Measurements from ENCODE around the gene CHIC1. TPM values are rescaled to one million over a fixed set of nuclear protein-coding genes. Genes with fewer than 3 reads are reported as not detected.
"Not testable (repeated sequence)": the region's sequence is repeated elsewhere in the genome, so short reads cannot be mapped to it uniquely, and the experiment has no call there.

CHIC1 gene
- total RNA-seq (2014; rRNA removed; shearing (Covaris generic)): 13.6 and 16.6 TPM in 2 replicates

DNA sequence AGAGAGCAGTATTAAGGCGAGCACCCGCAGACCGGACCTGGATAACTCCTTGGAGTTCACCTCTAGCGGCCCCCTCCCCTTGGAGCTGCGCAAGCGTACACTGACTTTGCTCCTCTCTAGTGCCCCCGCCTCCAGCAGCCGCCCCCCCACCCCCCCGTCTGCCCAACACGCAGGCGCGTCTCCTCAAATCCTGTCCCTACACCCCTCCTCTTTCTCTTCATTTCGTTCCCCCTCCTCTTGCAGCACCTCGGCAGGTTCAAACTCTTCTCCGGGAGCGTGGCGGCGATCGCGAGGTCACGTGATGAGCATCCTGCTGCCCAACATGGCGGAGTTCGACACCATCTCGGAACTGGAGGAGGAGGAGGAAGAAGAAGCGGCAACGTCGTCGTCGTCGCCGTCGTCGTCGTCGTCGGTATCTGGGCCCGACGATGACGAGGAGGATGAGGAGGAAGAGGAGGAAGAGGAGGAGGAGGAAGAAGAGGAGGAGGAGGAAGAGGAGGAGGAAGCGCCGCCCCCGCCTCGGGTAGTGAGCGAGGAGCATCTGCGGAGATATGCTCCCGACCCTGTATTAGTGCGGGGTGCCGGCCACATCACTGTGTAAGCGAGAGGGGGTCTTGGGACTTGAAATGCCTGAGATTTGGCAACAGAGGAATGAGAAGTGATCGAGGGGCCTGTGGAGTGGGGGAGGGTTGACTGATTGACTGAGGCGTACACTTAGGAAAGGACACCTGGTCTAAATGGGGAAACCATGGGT is at the start of gene CHIC1:
TSS of gene CHIC1 (plus strand) at position 214 of the 754 bp plus-strand sequence. CDS start at position 302, 88 bp downstream.
- DNase-seq (ENCODE audit: low spot score): peak; percentile 70

DNA sequence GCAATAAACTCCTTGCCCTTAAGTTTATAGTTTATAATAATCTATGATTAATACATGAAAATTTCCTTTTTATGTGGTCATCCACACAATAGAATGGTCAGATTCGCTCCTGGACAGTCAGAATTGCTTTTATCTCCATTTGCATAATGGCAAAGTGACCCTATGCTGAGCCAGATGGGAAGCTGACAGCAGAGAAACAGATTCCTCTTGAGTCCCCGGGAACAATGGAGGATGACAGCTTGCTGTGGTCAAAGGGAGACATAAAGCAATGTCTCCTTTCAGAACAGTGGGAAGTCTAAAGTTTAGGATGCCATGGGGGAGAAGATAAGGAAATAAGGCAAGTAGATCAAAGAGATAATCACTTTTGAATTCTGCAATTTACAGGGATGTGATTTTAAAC is 40.2 kb upstream of the CHIC1 start:
- DNase-seq (ENCODE audit: low spot score): not testable (repeated sequence)

DNA sequence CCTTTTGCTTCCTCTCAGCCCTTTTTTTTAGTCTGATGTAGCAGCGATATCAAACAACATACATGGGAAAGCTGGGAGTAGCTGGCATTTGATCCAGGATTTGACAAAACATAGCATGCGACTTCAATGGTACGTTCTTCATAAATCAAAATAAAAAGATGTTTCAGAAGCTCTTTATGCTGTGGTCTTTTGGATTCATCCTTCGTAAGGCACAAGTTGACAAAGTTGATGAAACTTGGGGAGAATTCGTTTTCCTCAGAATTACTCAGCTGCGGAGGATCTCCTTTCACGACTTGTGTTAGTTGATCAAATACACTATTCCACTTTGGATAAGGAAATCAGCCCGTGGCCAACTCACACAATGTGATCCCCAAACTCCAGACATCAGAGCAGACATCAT is 38.1 kb upstream of the CHIC1 start:
- DNase-seq (ENCODE audit: low spot score): no peak

DNA sequence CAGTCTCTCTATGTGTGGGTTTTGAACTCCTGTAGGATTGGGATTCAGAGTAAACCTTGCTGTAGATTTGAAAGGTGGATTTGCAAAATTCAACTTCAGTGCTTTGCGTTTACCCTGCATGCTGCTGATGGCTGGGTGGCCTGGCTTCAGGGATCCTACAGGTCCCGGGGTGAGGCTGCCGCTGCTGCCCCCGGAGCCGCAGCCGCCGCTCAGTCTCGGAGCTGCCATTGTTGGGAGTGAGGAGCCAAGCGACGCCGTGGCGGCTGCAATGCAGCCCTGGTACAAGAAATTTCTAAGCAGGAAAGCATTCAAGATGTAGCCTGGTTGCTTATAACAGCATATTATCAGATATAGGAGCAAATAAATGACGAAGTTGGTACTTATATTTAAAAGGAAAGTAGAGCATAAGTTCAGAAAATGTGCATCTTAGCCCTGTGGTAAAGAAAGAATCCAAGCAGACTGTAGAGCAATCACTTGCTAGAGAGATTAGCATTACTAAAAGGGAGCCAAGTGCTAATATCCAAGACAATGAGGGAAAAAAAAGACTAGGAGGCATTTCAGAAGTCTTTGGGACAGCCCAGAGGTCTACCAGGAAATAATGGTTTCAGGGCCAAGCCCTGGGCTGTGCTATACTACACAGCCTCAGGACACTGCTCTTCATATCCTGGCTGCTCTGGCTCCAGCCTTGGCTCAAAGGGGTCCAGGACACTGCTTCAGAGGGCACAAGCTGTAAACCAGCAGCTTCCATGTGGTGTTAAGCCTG is 36.9 kb upstream of the CHIC1 start:
- DNase-seq (ENCODE audit: low spot score): no peak

DNA sequence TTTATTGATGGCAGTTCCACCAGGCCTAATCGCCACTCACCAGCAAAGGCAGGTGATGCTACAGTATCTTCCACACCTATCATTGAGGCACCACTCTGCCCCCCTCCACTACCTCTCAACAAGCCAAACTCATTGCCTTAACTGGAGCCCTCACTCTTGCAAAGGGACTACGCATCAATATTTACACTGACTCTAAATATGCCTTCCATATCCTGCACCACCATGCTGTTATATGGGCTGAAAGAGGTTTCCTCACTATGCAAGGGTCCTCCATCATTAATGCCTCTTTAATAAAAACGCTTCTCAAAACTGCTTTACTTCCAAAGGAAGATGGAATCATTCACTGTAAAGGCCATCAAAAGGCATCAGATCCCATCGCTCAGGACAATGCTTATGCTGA is 31.3 kb upstream of the CHIC1 start:
- not testable (repeated sequence) for DNase-seq (ENCODE audit: low spot score)

GRCh38 chrX:73556159-73556558 is 6.8 kb upstream of the CHIC1 start:
- DNase-seq (ENCODE audit: low spot score): no peak

- DNase-seq (ENCODE audit: low spot score): no peak
Measured at GRCh38 chrX:73561801-73562200, 1.2 kb upstream of the CHIC1 start.

GRCh38 chrX:73562458-73562857 is 539 bp upstream of the CHIC1 start:
- no peak for DNase-seq (ENCODE audit: low spot score)

- DNase-seq (ENCODE audit: low spot score): no peak
Measured at GRCh38 chrX:73563738-73564068, 706 bp downstream of the CHIC1 start.

GRCh38 chrX:73577361-73577760 is 14.4 kb downstream of the CHIC1 start:
- DNase-seq (ENCODE audit: low spot score): peak; percentile 63

DNA sequence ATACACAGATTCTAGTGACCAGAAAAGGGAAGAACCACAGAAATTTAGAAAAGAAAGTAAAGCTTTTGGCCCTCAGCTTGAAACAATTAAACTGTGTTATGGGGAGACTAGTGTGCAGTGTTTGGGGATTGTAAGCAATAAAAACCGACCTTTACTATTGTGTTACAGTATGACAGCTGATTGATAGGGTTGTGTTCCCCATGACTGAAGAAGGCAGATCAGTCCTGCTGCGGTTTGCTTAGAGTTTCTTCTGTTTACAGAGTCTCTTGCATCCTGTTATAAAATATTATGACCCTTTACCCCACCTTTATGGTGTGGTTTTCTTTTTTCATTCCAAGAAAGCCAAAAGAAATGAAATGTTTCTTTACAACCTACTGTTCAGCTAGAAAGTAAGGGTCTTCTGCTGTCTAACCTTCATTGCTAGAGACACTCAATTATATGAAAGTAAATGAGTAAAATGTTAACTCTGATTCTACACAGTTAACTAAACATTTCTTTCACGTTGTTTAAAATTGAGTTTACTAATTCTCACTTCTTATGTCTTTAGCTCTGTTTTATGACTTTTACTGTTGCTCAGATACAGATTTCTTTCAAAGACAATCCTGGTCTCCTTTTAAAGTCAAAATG is 18.1 kb downstream of the CHIC1 start:
- DNase-seq (ENCODE audit: low spot score): no peak

- not testable (repeated sequence) for DNase-seq (ENCODE audit: low spot score)
Measured at GRCh38 chrX:73597758-73598157, 34.8 kb downstream of the CHIC1 start.

DNA sequence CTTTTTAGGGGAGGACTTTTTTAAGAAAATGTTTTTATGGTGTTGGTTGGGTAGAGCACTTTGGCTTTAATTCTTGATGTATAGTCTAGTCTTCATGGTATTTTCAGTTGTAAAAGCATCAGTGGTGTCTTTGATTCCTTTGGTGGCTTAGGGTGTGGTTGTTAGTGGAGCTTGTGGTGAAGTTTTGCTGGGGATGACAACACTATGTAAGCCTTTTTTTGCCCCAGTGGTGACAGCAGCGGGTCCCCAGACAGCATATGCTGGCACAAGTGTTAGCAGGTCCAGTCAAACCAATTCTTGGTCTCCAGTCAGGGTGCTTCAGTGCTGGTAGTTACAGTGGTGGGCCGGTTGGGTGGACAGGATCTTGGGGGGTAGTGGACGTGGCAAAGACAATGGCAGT is 52.0 kb downstream of the CHIC1 start:
- no peak for DNase-seq (ENCODE audit: low spot score)

DNA sequence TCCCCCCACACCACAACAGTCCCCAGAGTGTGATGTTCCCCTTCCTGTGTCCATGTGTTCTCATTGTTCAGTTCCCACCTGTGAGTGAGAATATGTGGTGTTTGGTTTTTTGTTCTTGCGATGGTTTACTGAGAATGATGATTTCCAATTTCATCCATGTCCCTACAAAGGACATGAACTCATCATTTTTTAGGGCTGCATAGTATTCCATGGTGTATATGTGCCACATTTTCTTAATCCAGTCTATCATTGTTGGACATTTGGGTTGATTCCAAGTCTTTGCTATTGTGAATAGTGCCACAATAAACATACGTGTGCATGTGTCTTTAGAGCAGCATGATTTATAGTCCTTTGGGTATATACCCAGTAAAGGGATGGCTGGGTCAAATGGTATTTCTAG is 78.7 kb downstream of the CHIC1 start:
- not testable (repeated sequence) for DNase-seq (ENCODE audit: low spot score)

DNA sequence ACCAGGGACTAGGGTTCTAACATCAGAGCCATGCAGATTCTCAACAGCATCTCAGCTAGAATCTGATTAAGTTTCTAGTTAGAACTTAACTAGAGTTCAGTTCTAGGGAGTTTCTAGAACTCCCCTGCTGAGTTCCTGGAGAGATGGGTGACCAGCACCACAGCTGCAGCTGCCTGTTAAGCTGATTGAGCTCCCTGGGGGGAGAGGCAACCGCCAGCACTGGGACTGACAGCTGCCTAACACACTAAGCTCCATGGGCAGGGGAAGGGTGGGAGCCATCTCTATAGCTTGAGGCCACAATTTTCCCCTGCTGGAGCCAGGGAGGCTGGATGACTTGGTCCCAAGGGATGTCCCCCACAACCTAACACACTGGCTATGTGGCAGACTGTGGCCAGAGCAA is 84.2 kb downstream of the CHIC1 start:
- DNase-seq (ENCODE audit: low spot score): no peak

- no peak for DNase-seq (ENCODE audit: low spot score)
Measured at GRCh38 chrX:73647632-73648322, 84.8 kb downstream of the CHIC1 start.

DNA sequence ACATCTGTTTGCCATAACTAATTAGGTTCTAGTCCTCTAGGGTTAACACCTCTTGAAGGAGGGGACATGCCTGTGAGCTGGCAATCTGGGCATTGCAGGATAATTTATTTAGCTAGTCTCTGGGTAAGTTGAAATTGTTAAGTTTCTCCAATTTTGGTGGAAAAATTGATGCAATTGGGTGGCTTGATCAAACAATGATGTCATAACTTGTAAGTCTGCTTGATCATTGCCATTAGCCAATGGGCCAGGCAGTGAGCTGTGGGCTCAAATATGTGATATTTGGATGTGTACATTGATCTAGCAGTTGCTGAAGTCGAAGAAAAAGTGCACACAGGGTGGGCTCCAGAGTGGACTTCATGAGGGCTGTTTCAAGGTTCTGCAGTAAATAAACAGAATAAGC is 98.3 kb downstream of the CHIC1 start:
- DNase-seq (ENCODE audit: low spot score): not testable (repeated sequence)

DNA sequence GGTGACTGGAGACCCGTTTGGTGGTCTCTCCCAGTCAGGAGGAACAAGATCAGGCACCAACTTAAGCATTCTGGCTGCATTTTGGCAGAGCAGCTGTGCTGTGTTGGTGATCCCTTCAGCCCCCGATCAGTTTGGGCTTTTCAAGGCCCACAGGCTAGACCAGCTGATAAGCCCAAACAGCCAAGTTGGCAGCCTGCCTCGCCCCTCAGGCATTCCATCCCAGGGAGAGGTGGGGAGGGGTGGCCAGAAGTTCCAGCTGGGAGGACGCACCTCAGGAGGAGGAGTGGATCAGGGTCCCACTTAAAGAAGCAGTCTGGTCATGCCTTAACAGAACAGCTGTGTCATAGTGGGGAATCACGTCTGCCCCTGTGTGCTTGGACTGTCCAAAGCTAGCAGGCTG is 105.8 kb downstream of the CHIC1 start:
- no peak for DNase-seq (ENCODE audit: low spot score)

DNA sequence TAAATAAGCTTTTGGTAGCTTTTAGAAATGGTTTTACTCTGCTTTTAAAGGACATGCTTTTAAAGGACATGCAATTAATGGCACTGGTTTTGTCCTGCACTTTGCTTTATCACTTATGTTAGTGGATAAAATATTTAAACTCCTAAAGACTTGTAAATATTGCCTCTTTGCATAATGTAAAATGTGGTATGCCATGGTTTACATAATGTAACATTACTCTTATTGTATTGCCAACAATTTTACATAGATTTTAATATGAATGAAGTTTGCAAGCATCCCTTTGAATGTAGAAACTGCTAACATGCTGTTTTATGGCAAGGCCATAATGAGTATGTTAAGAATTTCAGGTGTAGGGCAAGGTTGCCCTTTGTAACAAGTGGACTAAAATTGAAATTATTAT is 118.4 kb downstream of the CHIC1 start:
- no peak for DNase-seq (ENCODE audit: low spot score)

GRCh38 chrX:73683236-73683859 is 120.4 kb downstream of the CHIC1 start:
- DNase-seq (ENCODE audit: low spot score): no peak

GRCh38 chrX:73707014-73707413 is 144.0 kb downstream of the CHIC1 start:
- DNase-seq (ENCODE audit: low spot score): not testable (repeated sequence)

DNA sequence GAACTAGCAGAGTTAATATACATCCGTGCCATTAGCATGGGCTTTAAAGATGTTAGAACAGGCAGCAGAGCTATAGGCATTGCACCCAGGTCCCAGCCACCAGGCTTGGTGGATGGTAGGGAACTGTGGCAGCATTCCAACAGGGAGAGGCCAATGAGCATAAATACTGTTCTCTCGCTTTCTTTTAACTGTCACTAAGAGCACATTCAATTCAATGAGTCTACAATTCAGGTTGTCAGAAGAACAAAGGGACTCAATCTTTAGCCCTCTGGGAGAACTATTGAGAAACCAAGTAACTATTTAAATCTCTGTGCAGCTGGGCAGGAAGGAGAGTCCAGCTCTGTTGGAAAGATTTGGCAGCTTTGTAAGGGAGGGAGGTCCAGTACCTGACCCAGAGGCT is 165.6 kb downstream of the CHIC1 start:
- DNase-seq (ENCODE audit: low spot score): no peak
